ENCODE results near the gene ICA1. TPM values are rescaled to one million over a fixed set of nuclear protein-coding genes. Genes with fewer than 3 reads are reported as not detected.

Gene ICA1
- total and polyA plus RNA-seq, 7 donors = 1.6 to 4.1 (median 2.3) TPM

- Histone ChIP-seq H3K36me3 (ENCODE audit: insufficient read depth in 1 of 2, low read depth in 1 of 2) (no peaks in the 10 kb centered on the region), H3K27me3 (ENCODE audit: insufficient read depth in 3 of 3, low read length in 2 of 3) (no peaks in the 10 kb centered on the region), H3K4me3 (no peak overlapping the region), H3K27ac (no peak overlapping the region), H3K4me1 (no peaks in the 10 kb centered on the region), H3K9me3 (no peaks in the 10 kb centered on the region)
- 72 to 85% (median 85%) methylated on average over 3 of the region's 3 CpGs for WGBS, 3 donors
- no peak for TF ChIP-seq CTCF (IDR thresholded peaks at IDR 0.05)
- intact Hi-C loops (cut with DNase I) = no loop called here
- no peak for DNase-seq
- peak in 1 of 4 donors; percentile 21 for ATAC-seq
Measured at GRCh38 chr7:8121243-8121642, 140.7 kb downstream of the ICA1 start.

- Histone ChIP-seq H3K4me3 (no peak overlapping the region), H3K4me1 (no peaks in the 10 kb centered on the region), H3K9me3 (no peaks in the 10 kb centered on the region), H3K27me3 (ENCODE audit: insufficient read depth in 3 of 3, low read length in 2 of 3) (no peaks in the 10 kb centered on the region), H3K27ac (no peak overlapping the region), H3K36me3 (ENCODE audit: insufficient read depth in 1 of 2, low read depth in 1 of 2) (no peaks in the 10 kb centered on the region)
- peak in 3 of 4 donors; percentile 47 to 70 (median 55) for ATAC-seq
- intact Hi-C loops (cut with DNase I) = no loop called here
- DNase-seq = no peak
- WGBS, 3 donors = 58 to 68% (median 65%) methylated on average over 12 of the region's 12 CpGs
- no peak for TF ChIP-seq CTCF (IDR thresholded peaks at IDR 0.05)
Measured at GRCh38 chr7:8120390-8121058, 141.4 kb downstream of the ICA1 start.

GRCh38 chr7:8119262-8119661, 142.7 kb downstream of the ICA1 start:
- Histone ChIP-seq H3K4me3 (no peak overlapping the region), H3K27ac (no peak overlapping the region), H3K27me3 (ENCODE audit: insufficient read depth in 3 of 3, low read length in 2 of 3) (no peaks in the 10 kb centered on the region), H3K9me3 (no peaks in the 10 kb centered on the region), H3K4me1 (no peaks in the 10 kb centered on the region), H3K36me3 (ENCODE audit: insufficient read depth in 1 of 2, low read depth in 1 of 2) (no peaks in the 10 kb centered on the region)
- ATAC-seq (no peak), DNase-seq (no peak)
- no peak for TF ChIP-seq CTCF (IDR thresholded peaks at IDR 0.05)
- 53 to 62% (median 56%) methylated on average over 8 of the region's 8 CpGs for WGBS, 3 donors
- intact Hi-C loops (cut with DNase I) = no loop called here

- H3K4me3 ChIP-seq = no peak overlapping the region
- intact Hi-C loops (cut with DNase I) = no loop called here
- TF ChIP-seq CTCF (IDR thresholded peaks at IDR 0.05) = no peak
- 77 to 82% (median 78%) methylated on average over 2 of the region's 2 CpGs for WGBS, 3 donors
- H3K36me3 ChIP-seq (ENCODE audit: insufficient read depth in 1 of 2, low read depth in 1 of 2) = no peaks in the 10 kb centered on the region
- H3K4me1 ChIP-seq = no peaks in the 10 kb centered on the region
- no peaks in the 10 kb centered on the region for H3K9me3 ChIP-seq
- H3K27ac ChIP-seq = no peak overlapping the region
- H3K27me3 ChIP-seq (ENCODE audit: insufficient read depth in 3 of 3, low read length in 2 of 3) = no peaks in the 10 kb centered on the region
- ATAC-seq (no peak), DNase-seq (no peak)
Measured at GRCh38 chr7:8117195-8117594, 144.8 kb downstream of the ICA1 start.
